Activated CD8-positive, alpha-beta T cell treated with anti-CD3 and anti-CD28 coated beads for 36 hours (primary cell): ENCODE measurements around the gene QSOX2. TPM values are rescaled to one million over a fixed set of nuclear protein-coding genes. Genes with fewer than 3 reads are reported as not detected.

Experiments
- ATAC-seq: fragments of 200-7000 bp; cut with Tn5 transposase; one replicate; pipeline ENCODE4 v1.10.0; 2021; ENCODE audit warnings: mild to moderate bottlenecking, moderate library complexity
- CTCF ChIA-PET: fragments of 350-600 bp; sonication (Branson Sonifier 250); formaldehyde crosslinking; loops from one replicate; lab custom pipeline; 2021; ENCODE audit warnings: antibody characterized with exemption; lab: Charles Lee
- POLR2A ChIA-PET: fragments of 350-600 bp; sonication (Branson Sonifier 250); formaldehyde crosslinking; loops from one replicate; lab custom pipeline; 2021; ENCODE audit warnings: antibody characterized with exemption; lab: Charles Lee
- DNase-seq: peaks from one replicate; pipeline ENCODE4 v3.0.0-alpha.2; 2020
- H3K27ac Mint-ChIP-seq: one replicate; pipeline ENCODE4 v1.8.0; 2021; ENCODE audit warnings: mild to moderate bottlenecking, mixed read lengths
- H3K27me3 Mint-ChIP-seq: one replicate; pipeline ENCODE4 v1.8.0; 2021; ENCODE audit warnings: mixed read lengths
- H3K36me3 Mint-ChIP-seq: one replicate; pipeline ENCODE4 v1.8.0; 2021; ENCODE audit warnings: low read depth, mixed read lengths
- H3K4me1 Mint-ChIP-seq: one replicate; pipeline ENCODE4 v1.8.0; 2021; ENCODE audit warnings: low read depth, mixed read lengths
- H3K4me3 Mint-ChIP-seq: one replicate; pipeline ENCODE4 v1.8.0; 2021; ENCODE audit warnings: mild to moderate bottlenecking, moderate library complexity, mixed read lengths
- H3K9me3 Mint-ChIP-seq: one replicate; pipeline ENCODE4 v1.8.0; 2021; ENCODE audit warnings: mixed read lengths
- CTCF ChIP-seq: fragments of 200-600 bp; IDR thresholded peaks from one replicate; pipeline ENCODE4 v1.8.0; 2022; ENCODE audit warnings: antibody characterized with exemption, mild to moderate bottlenecking
- intact Hi-C: fragments of 100-400 bp; cut with micrococcal nuclease; formaldehyde crosslinking; loops from one replicate; pipeline ENCODE4 v1.10.0; 2022
- total RNA-seq, 2 experiments: library from RNA; stranded (reverse); gene quantifications; one replicate each; pipeline ENCODE4 v1.2.3, GENCODE V29; 2021

QSOX2 gene
- total RNA-seq, 2 experiments from 2014 or later = 21.0 to 21.5 TPM

- Mint-ChIP-seq H3K27ac (no peak overlapping the region), H3K4me1 (peaks cover 7% of the 10 kb centered on the region), H3K36me3 (no peaks in the 10 kb centered on the region), H3K4me3 (no peak overlapping the region), H3K9me3 (no peaks in the 10 kb centered on the region), H3K27me3 (peaks cover 49% of the 10 kb centered on the region)
- no peak for ATAC-seq
- DNase-seq = no peak
- no peak for TF ChIP-seq CTCF
- CTCF ChIA-PET = no interaction called here
- intact Hi-C loops = no loop called here
- POLR2A ChIA-PET = no interaction called here
Measured at GRCh38 chr9:136201174-136201573, 44.4 kb downstream of the QSOX2 start.

GRCh38 chr9:136200424-136200823 is 45.2 kb downstream of the QSOX2 start:
- ChIA-PET CTCF (no interaction called here), POLR2A (no interaction called here)
- H3K4me3 Mint-ChIP-seq = no peak overlapping the region
- no peaks in the 10 kb centered on the region for H3K36me3 Mint-ChIP-seq
- H3K4me1 Mint-ChIP-seq = peaks cover 9% of the 10 kb centered on the region
- no peaks in the 10 kb centered on the region for H3K9me3 Mint-ChIP-seq
- no peak overlapping the region for H3K27ac Mint-ChIP-seq
- intact Hi-C loops = no loop called here
- DNase-seq = no peak
- TF ChIP-seq CTCF = no peak
- H3K27me3 Mint-ChIP-seq = peaks cover 52% of the 10 kb centered on the region
- no peak for ATAC-seq

- H3K9me3 Mint-ChIP-seq = no peaks in the 10 kb centered on the region
- intact Hi-C loops = no loop called here
- ATAC-seq (no peak), DNase-seq (no peak)
- TF ChIP-seq CTCF = no peak
- no peak overlapping the region for H3K4me3 Mint-ChIP-seq
- ChIA-PET CTCF (no interaction called here), POLR2A (no interaction called here)
- peaks cover 9% of the 10 kb centered on the region for H3K4me1 Mint-ChIP-seq
- no peaks in the 10 kb centered on the region for H3K36me3 Mint-ChIP-seq
- no peak overlapping the region for H3K27ac Mint-ChIP-seq
- peaks cover 60% of the 10 kb centered on the region for H3K27me3 Mint-ChIP-seq
Measured at GRCh38 chr9:136199391-136200288, 46.0 kb downstream of the QSOX2 start.

- no peak for ATAC-seq
- H3K27me3 Mint-ChIP-seq = peaks cover 56% of the 10 kb centered on the region
- ChIA-PET CTCF (no interaction called here), POLR2A (no interaction called here)
- no peaks in the 10 kb centered on the region for H3K9me3 Mint-ChIP-seq
- intact Hi-C loops = no loop called here
- TF ChIP-seq CTCF = no peak
- H3K36me3 Mint-ChIP-seq = no peaks in the 10 kb centered on the region
- H3K4me3 Mint-ChIP-seq = no peak overlapping the region
- H3K27ac Mint-ChIP-seq = no peak overlapping the region
- H3K4me1 Mint-ChIP-seq = peaks cover 9% of the 10 kb centered on the region
- no peak for DNase-seq
Measured at GRCh38 chr9:136198605-136199083, 47.0 kb downstream of the QSOX2 start.

GRCh38 chr9:136197930-136198604 is 47.5 kb downstream of the QSOX2 start:
- TF ChIP-seq CTCF = no peak
- POLR2A ChIA-PET = no interaction called here

More at GRCh38 chr9:136197930-136198604, 47.5 kb downstream of the QSOX2 start:
- Mint-ChIP-seq H3K36me3 (no peaks in the 10 kb centered on the region), H3K9me3 (no peaks in the 10 kb centered on the region), H3K27me3 (peaks cover 51% of the 10 kb centered on the region), H3K4me1 (peaks cover 9% of the 10 kb centered on the region), H3K4me3 (no peak overlapping the region), H3K27ac (no peak overlapping the region)
- CTCF ChIA-PET = no interaction called here
- intact Hi-C loops = no loop called here
- no peak for ATAC-seq
- no peak for DNase-seq
